HG03520 (cell line): ENCODE results near the gene GAPDH.
"Not testable (repeated sequence)": the region's sequence is repeated elsewhere in the genome, so short reads cannot be mapped to it uniquely, and the experiment has no call there.

ENCODE experiments used
- ATAC-seq: cut with Tn5 transposase; IDR thresholded peaks from one replicate; pipeline ENCODE4 v1.9.1; 2021; ENCODE audit warnings: mild to moderate bottlenecking, moderate library complexity; ENCODE audit not compliant: unreplicated experiment

The GAPDH gene

GRCh38 chr12:6528539-6529235, 5.6 kb upstream of the GAPDH start:
- ATAC-seq, result no peak

- no peak for ATAC-seq
Measured at GRCh38 chr12:6529291-6529737, 5.0 kb upstream of the GAPDH start.

GRCh38 chr12:6530576-6531260, 3.6 kb upstream of the GAPDH start:
- no peak for ATAC-seq

GRCh38 chr12:6532051-6532926, 2.0 kb upstream of the GAPDH start:
- no peak for ATAC-seq

DNA sequence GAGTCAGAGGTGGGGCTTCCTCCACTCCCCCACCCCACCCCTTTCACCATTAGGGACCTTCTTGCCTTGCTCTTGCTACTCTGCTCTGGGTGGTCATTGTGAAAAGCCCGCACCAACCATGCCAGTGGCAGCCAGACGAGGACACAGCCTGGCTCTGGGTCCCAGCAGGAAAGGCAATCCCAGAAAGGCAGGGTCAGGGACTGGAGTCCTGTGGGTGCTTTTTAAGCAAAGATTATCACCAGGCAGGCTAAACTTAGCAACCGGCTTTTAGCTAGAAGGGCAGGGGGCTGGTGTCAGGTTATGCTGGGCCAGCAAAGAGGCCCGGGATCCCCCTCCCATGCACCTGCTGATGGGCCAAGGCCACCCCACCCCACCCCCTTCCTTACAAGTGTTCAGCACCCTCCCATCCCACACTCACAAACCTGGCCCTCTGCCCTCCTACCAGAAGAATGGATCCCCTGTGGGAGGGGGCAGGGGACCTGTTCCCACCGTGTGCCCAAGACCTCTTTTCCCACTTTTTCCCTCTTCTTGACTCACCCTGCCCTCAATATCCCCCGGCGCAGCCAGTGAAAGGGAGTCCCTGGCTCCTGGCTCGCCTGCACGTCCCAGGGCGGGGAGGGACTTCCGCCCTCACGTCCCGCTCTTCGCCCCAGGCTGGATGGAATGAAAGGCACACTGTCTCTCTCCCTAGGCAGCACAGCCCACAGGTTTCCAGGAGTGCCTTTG, 1.2 kb upstream of the GAPDH start:
- ATAC-seq, result no peak

DNA sequence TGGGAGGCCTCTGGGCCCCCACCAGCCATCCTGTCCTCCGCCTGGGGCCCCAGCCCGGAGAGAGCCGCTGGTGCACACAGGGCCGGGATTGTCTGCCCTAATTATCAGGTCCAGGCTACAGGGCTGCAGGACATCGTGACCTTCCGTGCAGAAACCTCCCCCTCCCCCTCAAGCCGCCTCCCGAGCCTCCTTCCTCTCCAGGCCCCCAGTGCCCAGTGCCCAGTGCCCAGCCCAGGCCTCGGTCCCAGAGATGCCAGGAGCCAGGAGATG, 729 bp upstream of the GAPDH start:
- peak; percentile 4 for ATAC-seq

DNA sequence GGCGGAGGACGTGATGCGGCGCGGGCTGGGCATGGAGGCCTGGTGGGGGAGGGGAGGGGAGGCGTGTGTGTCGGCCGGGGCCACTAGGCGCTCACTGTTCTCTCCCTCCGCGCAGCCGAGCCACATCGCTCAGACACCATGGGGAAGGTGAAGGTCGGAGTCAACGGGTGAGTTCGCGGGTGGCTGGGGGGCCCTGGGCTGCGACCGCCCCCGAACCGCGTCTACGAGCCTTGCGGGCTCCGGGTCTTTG, 303 bp downstream of the GAPDH start:
- ATAC-seq, result no peak

GRCh38 chr12:6534945-6535696, 804 bp downstream of the GAPDH start:
- peak; percentile 3 for ATAC-seq

- ATAC-seq, result no peak
Measured at GRCh38 chr12:6535697-6535946, 1.3 kb downstream of the GAPDH start.

GRCh38 chr12:6535960-6536847, 1.9 kb downstream of the GAPDH start:
- ATAC-seq, result no peak

DNA sequence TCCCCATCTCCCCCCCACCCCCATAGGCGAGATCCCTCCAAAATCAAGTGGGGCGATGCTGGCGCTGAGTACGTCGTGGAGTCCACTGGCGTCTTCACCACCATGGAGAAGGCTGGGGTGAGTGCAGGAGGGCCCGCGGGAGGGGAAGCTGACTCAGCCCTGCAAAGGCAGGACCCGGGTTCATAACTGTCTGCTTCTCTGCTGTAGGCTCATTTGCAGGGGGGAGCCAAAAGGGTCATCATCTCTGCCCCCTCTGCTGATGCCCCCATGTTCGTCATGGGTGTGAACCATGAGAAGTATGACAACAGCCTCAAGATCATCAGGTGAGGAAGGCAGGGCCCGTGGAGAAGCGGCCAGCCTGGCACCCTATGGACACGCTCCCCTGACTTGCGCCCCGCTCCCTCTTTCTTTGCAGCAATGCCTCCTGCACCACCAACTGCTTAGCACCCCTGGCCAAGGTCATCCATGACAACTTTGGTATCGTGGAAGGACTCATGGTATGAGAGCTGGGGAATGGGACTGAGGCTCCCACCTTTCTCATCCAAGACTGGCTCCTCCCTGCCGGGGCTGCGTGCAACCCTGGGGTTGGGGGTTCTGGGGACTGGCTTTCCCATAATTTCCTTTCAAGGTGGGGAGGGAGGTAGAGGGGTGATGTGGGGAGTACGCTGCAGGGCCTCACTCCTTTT, 2.7 kb downstream of the GAPDH start:
- ATAC-seq, result no peak

GRCh38 chr12:6537580-6538419, 3.5 kb downstream of the GAPDH start:
- ATAC-seq, result not testable (repeated sequence)

GRCh38 chr12:6538420-6539313, 4.3 kb downstream of the GAPDH start:
- ATAC-seq, result no peak

DNA sequence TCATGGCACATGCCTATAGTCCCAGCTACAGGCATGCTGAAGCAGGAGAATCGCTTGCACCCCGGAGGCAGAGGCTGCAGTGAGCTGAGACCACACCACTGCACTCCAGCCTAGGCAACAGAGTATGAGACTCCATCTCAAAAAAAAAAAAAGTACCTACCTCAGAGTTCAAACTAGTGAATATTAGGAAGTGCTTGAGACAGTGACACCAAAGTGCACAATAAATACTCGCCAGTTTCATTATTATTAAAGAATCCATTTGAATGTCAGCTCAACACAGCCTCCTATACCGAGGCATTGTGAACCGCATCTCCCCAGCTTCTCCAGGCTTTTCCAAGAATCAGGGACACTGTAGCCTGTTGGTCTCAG, 5.0 kb downstream of the GAPDH start:
- ATAC-seq, result no peak

GRCh38 chr12:6539707-6540134, 5.4 kb downstream of the GAPDH start:
- no peak for ATAC-seq

DNA sequence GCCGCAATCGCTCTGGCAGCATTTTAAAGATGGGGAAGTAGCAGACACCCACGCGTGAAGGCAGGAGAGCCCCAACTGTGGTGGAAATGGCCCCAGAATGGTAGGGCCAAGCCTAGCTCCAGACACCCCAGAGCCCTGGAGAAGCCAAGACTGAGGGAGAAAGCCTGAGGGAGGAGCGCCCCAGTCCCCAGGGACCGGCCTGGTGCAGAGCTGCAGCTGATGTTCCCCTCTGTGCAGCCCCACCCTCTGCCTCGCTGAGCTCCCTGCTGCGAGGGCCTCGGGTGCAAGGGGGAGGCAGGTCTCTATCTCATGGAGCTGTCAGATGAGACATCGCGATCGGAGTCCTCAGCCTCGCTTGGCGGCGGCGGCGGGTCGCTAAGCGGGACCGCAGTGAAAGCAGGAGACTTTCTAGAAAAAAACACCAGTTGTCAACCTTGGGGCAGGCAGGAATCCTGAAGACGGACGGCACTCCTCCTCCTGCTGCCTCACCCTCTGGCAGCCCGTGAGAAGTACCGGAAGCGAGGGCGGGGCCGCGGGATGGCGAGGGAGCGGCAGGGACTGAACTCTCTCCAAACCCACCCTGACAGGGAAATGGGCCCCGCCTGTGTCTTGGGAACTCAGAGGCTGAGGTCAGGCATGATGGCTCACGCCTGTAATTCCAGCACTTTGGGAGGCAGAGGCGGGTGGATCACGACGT, 6.0 kb downstream of the GAPDH start:
- ATAC-seq, result no peak
